Measurements from ENCODE around the gene QKI.
"Not testable (repeated sequence)": the region's sequence is repeated elsewhere in the genome, so short reads cannot be mapped to it uniquely, and the experiment has no call there.

QKI gene

GRCh38 chr6:163414117-163414945 is at the start of gene QKI:
TSS of gene QKI (plus strand) at chr6:163414718. CDS start at chr6:163415194, 476 bp downstream.
- peak; percentile 12 for DNase-seq

GRCh38 chr6:163366288-163366687 is 48.2 kb upstream of the QKI start:
- no peak for DNase-seq

GRCh38 chr6:163367497-163368183 is 46.9 kb upstream of the QKI start:
- no peak for DNase-seq

- no peak for DNase-seq
Measured at GRCh38 chr6:163369141-163369540, 45.4 kb upstream of the QKI start.

- DNase-seq = no peak
Measured at GRCh38 chr6:163369628-163370365, 44.7 kb upstream of the QKI start.

GRCh38 chr6:163370464-163371117 is 43.9 kb upstream of the QKI start:
- no peak for DNase-seq

GRCh38 chr6:163371129-163371528 is 43.4 kb upstream of the QKI start:
- DNase-seq = no peak

GRCh38 chr6:163373240-163373639 is 41.3 kb upstream of the QKI start:
- no peak for DNase-seq

- no peak for DNase-seq
Measured at GRCh38 chr6:163375361-163375760, 39.2 kb upstream of the QKI start.

- DNase-seq = no peak
Measured at GRCh38 chr6:163376187-163376586, 38.3 kb upstream of the QKI start.

- no peak for DNase-seq
Measured at GRCh38 chr6:163377561-163377960, 37.0 kb upstream of the QKI start.

GRCh38 chr6:163380216-163380615 is 34.3 kb upstream of the QKI start:
- no peak for DNase-seq

GRCh38 chr6:163381118-163381756 is 33.3 kb upstream of the QKI start:
- no peak for DNase-seq

- DNase-seq = not testable (repeated sequence)
Measured at GRCh38 chr6:163383396-163383795, 31.1 kb upstream of the QKI start.

GRCh38 chr6:163383912-163384311 is 30.6 kb upstream of the QKI start:
- DNase-seq = no peak

GRCh38 chr6:163384510-163384909 is 30.0 kb upstream of the QKI start:
- DNase-seq = no peak

GRCh38 chr6:163385503-163385902 is 29.0 kb upstream of the QKI start:
- DNase-seq = not testable (repeated sequence)

- DNase-seq = no peak
Measured at GRCh38 chr6:163386329-163386908, 28.1 kb upstream of the QKI start.

- no peak for DNase-seq
Measured at GRCh38 chr6:163387317-163387716, 27.2 kb upstream of the QKI start.

GRCh38 chr6:163389354-163389753 is 25.2 kb upstream of the QKI start:
- no peak for DNase-seq

GRCh38 chr6:163390770-163391169 is 23.7 kb upstream of the QKI start:
- no peak for DNase-seq

- no peak for DNase-seq
Measured at GRCh38 chr6:163391985-163392384, 22.5 kb upstream of the QKI start.
